NCI-H2196 treated with DMSO at 0.1 percent for 48 hours (cell line): Measurements from ENCODE around the gene OR10H4.
A peak's percentile ranks its signal among the peaks of the same experiment; 100 is the strongest.
"Not testable (repeated sequence)": the region's sequence is repeated elsewhere in the genome, so short reads cannot be mapped to it uniquely, and the experiment has no call there.

Source experiments
- DNase-seq: peaks from one replicate; lab custom pipeline; 2025; ENCODE audit not compliant: unreplicated experiment; lab: John Stamatoyannopoulos, UW

The OR10H4 gene

DNA sequence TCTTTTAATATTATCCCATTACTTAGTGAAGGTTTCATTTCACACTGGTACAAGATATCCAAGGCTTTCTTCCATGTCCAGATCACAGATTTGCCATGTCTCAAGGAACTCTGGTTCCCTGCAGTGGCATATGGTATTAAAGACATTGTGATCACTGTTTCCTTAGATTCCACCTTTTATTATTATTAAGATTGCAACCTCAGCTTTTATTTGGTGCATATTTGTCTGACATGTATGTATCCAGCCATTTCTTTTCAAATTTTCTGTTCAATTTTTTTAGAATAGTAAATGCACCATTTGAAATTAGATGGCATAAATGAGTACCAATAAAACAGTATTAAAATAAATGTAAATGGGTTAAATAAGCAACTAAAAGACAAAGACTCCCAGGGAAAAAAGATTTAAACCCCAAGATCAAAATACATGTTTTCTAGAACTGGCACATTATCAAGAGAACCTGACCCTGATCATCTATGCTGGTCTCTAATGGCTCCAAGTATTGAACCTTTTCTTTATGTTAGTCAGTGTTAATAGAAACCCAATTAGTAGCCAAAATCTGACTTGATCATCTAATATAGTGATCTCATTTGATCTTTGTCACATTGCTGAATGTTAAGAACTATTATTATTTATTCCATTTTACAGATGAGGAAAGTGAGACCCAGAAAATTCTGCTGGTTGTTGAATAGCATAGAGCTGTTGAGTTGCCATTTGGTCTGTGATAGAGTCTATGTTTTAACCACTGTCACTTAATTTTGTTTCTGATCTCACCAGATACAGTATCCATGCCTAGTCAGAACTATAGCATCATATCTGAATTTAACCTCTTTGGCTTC, at the start of gene OR10H4:
OR10H4 (plus strand) TSS at position 786 of the 836 bp plus-strand sequence; CDS start at position 786, 0 bp downstream.
- DNase-seq = no peak

- DNase-seq = not testable (repeated sequence)
Observed at GRCh38 chr19:15899561-15899960, 49.2 kb upstream of the OR10H4 start.

DNA sequence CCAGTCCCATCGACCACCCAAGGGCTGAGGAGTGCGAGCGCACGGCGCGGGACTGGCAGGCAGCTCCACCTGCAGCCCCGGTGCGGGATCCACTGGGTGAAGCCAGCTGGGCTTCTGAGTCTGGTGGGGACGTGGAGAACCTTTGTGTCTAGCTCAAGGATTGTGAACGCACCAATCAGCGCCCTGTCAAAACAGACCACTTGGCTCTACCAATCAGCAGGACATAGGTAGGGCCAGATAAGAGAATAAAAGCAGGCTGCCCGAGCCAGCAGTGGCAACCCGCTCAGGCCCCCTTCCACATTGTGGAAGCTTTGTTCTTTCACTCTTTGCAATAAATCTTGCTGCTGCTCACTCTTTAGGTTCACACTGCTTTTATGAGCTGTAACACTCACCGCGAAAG, 48.8 kb upstream of the OR10H4 start:
- DNase-seq = not testable (repeated sequence)

GRCh38 chr19:15900504-15900903, 48.3 kb upstream of the OR10H4 start:
- DNase-seq = no peak

GRCh38 chr19:15902254-15902653, 46.6 kb upstream of the OR10H4 start:
- no peak for DNase-seq

DNA sequence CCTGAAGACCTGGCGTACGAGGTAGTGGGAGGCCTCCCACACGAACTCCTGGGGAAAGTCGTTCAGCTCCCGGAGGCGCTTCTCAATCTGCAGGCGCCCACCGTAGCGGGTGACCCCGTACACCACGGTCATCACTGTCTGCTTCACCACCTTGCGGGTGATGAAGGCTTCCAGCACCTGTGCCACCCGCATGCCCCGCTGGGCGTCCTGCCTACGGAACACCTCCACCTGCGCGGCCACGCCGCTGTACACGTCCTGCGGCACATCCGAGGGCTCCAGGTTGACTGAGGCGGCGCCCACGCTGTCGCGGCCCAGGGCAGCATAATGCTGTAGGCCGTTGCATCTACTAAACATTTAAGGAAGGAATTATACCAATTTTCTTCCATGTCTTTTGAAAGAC, 45.9 kb upstream of the OR10H4 start:
- not testable (repeated sequence) for DNase-seq

DNA sequence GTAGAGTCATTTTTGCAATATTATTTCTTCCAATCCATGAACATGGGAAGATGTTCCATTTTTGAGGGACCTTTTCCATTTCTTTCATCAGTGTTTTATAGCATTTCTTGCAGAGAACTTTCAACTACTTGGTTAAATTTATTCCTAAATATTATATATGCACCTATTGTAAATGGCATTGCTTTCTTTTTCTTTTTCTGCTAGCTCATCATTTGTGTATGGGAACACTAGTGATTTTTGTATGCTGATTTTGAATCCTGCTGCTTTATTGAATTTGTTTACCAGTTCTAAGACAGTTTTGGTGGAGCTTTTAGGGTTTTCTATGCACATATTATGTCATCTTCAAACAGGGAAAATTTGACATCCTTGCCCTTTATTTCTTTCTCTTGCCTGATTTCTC, 43.8 kb upstream of the OR10H4 start:
- DNase-seq = no peak

DNA sequence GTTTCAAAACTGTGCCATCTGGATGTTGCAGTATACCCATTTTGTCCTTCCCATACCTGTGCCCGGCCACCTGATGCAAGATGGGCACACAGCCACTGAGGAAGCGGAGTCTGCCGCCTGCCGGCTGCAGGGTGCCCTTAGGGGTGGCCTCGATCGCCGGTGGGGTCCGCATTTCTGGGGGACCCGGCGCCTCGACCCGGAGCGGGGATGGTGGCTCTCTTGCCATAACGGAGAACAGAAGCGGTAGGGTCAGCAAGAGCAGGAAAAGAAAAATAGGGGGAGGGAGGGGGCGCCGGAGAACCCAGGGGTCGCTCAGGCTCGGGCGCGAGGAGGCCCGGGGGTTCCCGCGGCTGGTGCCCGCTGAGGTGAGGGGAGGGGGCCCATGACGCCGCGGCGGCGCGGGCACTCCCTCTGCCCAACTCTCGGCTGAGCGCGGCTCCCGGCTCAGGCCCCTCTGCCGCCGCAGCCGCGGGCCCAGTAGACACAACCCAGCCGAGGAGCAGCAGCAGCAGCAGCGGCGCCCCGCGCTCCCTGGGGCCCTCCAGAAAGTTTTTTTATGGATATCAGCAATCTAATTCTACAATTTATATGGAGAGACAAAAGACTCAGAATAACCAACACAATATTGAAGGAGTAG, 37.1 kb upstream of the OR10H4 start:
- DNase-seq = no peak

DNA sequence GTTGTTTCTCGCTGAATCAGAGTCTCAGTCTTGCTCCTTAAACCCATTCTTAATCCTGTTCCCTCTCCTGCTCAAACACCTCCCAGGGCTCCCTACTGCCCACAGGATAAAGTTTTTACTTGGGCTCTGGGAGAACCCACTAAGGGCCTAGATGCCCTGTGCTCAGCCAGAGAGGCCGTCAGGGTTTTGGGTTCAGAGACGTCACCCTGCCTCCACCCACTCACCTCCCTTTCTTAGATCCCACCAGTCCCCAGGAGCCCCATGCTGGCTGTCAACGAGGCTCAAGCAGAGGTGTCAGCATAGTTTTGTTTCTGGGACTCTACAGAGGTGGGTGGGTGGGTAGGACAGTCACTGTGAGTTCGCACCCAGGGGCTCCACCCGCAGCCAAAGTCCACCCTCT, 35.4 kb upstream of the OR10H4 start:
- DNase-seq = no peak

- DNase-seq = no peak
Observed at GRCh38 chr19:15913830-15914229, 35.0 kb upstream of the OR10H4 start.

DNA sequence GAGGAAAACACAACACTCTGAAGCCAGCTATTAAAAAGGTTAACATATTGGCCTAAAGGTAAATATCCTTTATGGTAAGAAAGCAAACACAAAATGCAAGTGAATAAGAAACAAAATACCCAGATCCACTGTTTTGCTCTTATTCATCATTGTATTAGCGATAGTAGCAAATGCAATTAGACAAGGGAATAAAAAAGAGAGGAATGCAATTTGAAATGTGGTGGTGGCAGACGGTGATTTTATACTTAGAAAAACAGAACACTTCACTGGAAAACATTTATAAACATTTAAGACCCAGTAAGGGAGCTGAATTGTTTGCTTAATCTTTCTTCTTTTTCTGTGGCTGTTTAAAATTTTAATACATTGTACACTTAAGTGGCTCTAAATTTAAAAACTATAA, 33.7 kb upstream of the OR10H4 start:
- DNase-seq = no peak

GRCh38 chr19:15919243-15919642, 29.6 kb upstream of the OR10H4 start:
- no peak for DNase-seq

- no peak for DNase-seq
Observed at GRCh38 chr19:15922021-15922420, 26.8 kb upstream of the OR10H4 start.

DNA sequence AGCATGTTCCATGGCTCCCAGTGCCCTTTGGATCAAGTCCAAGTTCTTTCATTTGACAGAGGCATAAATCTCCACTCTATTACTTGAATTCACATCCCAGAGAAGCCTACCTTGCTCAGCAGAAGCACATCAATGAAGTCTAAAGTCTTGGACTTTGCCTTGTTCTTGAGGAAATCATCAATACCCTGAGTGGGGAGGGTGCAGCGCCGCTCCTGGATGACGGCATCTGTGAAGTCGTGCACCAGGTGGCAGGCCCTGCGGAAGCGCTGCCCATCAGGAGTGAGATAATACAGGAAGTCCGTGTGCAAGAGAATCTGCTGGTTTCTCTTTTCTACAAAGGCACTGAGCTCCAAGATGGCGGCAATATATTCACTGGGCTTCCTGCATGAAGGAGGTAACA, 25.1 kb upstream of the OR10H4 start:
- no peak for DNase-seq

GRCh38 chr19:15926484-15926883, 22.3 kb upstream of the OR10H4 start:
- no peak for DNase-seq

- no peak for DNase-seq
Observed at GRCh38 chr19:15928321-15928720, 20.5 kb upstream of the OR10H4 start.

GRCh38 chr19:15933761-15934331, 15.0 kb upstream of the OR10H4 start:
- DNase-seq = not testable (repeated sequence)

DNA sequence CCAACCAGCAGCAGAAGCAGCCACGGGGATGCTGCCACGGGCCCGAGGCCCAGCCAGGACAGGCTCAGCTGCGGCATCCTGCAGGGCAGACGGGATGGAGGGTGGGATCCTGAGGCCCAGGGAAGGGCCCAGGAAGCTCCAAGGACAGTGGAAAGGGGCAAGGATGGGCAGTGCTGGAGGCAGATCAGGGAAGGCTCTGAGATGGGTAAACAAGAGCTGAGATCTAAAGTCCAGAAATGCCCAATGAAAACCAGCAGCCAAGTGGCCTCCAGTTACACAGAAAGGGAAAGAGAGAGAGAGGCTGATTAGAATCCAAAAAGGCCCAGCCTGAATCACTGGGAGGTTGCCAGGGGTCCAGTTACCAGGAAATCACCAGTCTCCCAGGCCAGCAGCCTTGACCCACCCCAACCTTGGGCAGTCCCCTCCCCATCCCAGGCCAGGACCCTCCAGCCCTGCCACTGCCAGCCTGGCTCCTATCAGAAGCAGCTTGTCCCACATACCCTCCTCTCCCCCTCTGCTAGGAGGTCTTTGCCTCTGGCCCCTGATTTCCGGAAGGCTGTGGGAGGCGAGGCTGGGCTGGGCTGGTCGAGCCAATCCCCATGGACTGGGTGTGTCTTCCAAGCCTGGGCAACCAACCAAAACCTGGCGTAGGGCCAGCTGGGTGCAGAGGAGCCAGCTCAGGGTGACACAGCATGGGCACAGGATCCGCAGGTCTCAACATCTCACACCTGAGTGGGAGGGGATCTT, 14.3 kb upstream of the OR10H4 start, which contains the start of gene CYP4F11:
CYP4F11 (minus strand) TSS at position 198 of the 747 bp plus-strand sequence; CDS start at position 77, 121 bp downstream.
- peak; percentile 84 for DNase-seq

DNA sequence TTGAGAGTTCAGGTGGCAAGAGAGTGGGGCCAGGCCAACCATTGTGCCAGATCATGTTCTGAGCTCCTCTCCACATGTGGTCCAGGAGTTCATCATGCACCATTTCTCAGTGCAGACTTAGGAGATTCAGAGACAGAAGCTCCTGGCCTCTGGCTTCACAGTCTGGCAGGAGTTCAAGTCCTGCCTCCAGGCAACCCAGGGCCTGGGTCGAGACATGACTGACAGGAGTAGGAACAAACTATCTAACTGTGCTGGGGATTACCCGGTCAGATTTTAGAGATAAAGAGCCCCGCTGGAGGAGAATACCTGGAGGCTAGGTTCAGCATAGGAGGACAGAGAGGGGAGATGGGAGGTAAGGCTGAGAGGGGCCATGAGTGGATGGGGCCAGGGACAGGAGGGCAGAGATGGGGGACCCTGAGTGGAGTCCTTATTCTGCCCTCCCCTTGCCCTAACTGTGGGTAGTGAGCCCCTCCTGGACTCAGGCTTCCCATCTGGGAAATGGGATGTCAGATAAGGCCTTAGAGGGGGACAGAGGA, 13.6 kb upstream of the OR10H4 start:
- DNase-seq = peak; percentile 84

DNA sequence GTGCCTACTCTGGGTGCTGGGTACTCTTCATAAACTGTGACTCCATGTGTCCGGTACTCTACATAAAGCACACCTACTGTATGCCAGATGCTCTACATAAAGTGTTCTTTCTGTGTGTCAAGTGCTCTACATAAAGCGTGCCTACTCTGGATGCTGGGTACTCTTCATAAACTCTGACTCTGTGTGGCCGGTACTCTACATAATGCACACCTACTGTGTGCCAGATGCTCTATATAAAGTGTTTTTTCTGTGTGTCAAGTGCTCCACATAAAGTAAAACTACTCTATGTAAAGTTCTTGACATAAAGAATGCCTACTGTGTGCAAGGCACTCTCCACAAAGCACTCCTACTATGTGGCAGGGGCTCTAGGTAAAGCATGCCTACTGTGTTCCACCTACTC, 12.6 kb upstream of the OR10H4 start:
- no peak for DNase-seq

DNA sequence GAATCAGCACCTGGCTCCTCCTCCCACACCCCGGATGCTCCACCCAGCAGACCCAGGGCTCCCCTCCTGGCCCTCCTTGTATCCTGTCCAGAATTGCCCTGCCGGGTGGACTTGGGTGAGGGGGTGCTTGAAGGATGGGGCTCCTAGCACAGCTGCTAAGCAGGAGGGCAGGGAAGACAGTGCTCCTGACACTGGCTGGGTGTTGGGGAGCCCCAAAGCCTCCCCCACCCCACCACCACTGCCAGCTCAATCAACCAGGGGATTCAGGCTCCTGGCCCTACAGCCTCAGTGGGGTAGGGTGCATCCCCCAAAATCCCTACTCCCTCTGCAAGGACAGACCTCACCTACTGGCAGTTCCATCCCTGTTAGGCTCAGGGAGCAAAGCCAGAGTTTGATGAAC, 11.9 kb upstream of the OR10H4 start:
- DNase-seq = no peak
